Body of pancreas (tissue), 4 donors: Measurements from ENCODE around the gene SOX4. TPM values are rescaled to one million over a fixed set of nuclear protein-coding genes. Genes with fewer than 3 reads are reported as not detected.
A peak's percentile ranks its signal among the peaks of the same experiment; 100 is the strongest.

ENCODE experiments used
- ATAC-seq: fragments of 150-250 bp; one replicate; pipeline ENCODE4 v1.9.1; 2016
- DNase-seq, 4 donors: peaks; one replicate each; pipeline ENCODE4 v3.0.0-alpha.2; 2019
- H3K27ac ChIP-seq, 4 donors: fragments of 200-600 bp; sonication (generic); 1 replicate in 3 of 4; 2 replicates in 1 of 4; pipeline versions ENCODE4 v1.5.1 to v1.6.1; 2016 to 2019; ENCODE audit warnings: mild to moderate bottlenecking in 1 of 4, mixed read lengths in 1 of 4, moderate library complexity in 1 of 4
- H3K27me3 ChIP-seq, 2 donors: fragments of 200-600 bp; sonication (generic); one replicate each; pipeline ENCODE4 v1.6.0; 2016; ENCODE audit warnings: mild to moderate bottlenecking in 1 of 2
- H3K36me3 ChIP-seq, 2 donors: fragments of 200-600 bp; sonication (generic); replicated peaks in 1 of 2; 2 replicates each; pipeline ENCODE4 v1.5.1; 2016; ENCODE audit warnings: low read depth in 2 of 2; ENCODE audit not compliant: insufficient read depth in 1 of 2
- H3K4me1 ChIP-seq: fragments of 200-600 bp; sonication (generic); one replicate; pipeline ENCODE4 v1.6.0; 2016
- H3K4me3 ChIP-seq, 2 donors: fragments of 200-600 bp; sonication (generic); 1 replicate in 1 of 2; 2 replicates in 1 of 2; pipeline ENCODE4 v1.5.1; 2016 to 2019
- H3K9me3 ChIP-seq, 3 donors: fragments of 200-600 bp; sonication (generic); 1 replicate in 2 of 3; 2 replicates in 1 of 3; pipeline ENCODE4 v1.5.1; 2016
- POLR2A ChIP-seq, 3 donors: fragments of 450-650 bp; IDR thresholded peaks; one replicate each; pipeline ENCODE4 v1.6.1; 2016; ENCODE audit warnings: antibody characterized with exemption in 3 of 3, mild to moderate bottlenecking in 2 of 3
- WGBS, 2 donors: methylation state at CpG; one replicate each; pipeline ENCODE4 v1.1.5; 2017; 5-methylcytosine and 5-hydroxymethylcytosine counted together
- intact Hi-C: fragments of 100-400 bp; cut with DNase I; formaldehyde crosslinking; loops from one replicate; pipeline ENCODE4 v1.15.1; 2023
- total RNA-seq, 2 donors: library from RNA; depleted of rRNA; stranded (reverse); fragments of >200 nt; gene quantifications; one replicate each; pipeline ENCODE4 v1.1.0, GENCODE V29; 2016
- TF ChIP-seq, protein P1 (sequence below), 7 experiments: fragments of 450-650 bp in 4 of 7; fragments of 200-600 bp in 3 of 7; sonication (generic) in 3 of 7; IDR thresholded peaks; one replicate each; pipeline ENCODE4 v1.5.1; 2016 to 2019; ENCODE audit warnings: antibody characterized with exemption in 7 of 7

The SOX4 gene
- total RNA-seq, 2 donors from 2014 or later = 17.8 to 20.0 TPM

DNA sequence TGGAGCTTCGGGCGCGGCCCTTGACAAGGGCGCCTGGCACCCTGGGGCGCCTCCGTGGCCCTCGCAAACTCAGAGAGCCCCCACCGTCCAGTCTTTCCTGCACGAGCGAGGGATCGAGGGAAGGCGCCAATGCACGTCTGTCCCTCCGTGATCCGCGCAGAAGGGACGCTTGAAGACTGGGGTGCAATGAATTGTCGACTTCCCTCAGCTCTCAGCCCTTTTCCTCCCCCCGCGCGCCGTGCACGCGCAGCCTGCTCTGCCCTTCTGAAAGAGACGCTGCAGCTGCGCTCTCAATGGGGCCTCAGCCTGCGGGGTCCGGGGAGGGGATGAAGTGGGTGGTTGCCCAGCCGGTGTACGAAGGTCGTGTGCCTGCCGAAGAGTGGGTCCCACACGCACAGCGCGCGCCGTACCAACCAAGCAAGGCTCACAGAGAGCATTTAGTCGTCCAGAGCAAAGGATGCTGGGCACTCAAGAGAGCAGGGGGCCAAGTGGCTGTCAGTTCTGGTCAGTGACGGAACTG, 5.5 kb upstream of the SOX4 start:
- TF ChIP-seq, protein P1, sequence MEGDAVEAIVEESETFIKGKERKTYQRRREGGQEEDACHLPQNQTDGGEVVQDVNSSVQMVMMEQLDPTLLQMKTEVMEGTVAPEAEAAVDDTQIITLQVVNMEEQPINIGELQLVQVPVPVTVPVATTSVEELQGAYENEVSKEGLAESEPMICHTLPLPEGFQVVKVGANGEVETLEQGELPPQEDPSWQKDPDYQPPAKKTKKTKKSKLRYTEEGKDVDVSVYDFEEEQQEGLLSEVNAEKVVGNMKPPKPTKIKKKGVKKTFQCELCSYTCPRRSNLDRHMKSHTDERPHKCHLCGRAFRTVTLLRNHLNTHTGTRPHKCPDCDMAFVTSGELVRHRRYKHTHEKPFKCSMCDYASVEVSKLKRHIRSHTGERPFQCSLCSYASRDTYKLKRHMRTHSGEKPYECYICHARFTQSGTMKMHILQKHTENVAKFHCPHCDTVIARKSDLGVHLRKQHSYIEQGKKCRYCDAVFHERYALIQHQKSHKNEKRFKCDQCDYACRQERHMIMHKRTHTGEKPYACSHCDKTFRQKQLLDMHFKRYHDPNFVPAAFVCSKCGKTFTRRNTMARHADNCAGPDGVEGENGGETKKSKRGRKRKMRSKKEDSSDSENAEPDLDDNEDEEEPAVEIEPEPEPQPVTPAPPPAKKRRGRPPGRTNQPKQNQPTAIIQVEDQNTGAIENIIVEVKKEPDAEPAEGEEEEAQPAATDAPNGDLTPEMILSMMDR (IDR thresholded peaks at IDR 0.05) = no peak
- no peak for TF ChIP-seq POLR2A (IDR thresholded peaks at IDR 0.05)
- H3K36me3 ChIP-seq = no peaks in the 10 kb centered on the region
- DNase-seq (peak; percentile 64 to 73 (median 66)), ATAC-seq (peak; percentile 47)
- no peaks in the 10 kb centered on the region for H3K9me3 ChIP-seq
- peak overlapping the region; percentile 79 to 95 (median 93) for H3K27ac ChIP-seq
- intact Hi-C loops = no loop called here
- no peaks in the 10 kb centered on the region for H3K27me3 ChIP-seq
- peak overlapping the region; percentile 42 to 71 for H3K4me3 ChIP-seq
- WGBS, 2 donors = 0 to 1% methylated on average over 11 to 39 of the region's 39 CpGs
- peaks cover 14% of the 10 kb centered on the region for H3K4me1 ChIP-seq

GRCh38 chr6:21588481-21589351, 4.8 kb upstream of the SOX4 start:
- TF ChIP-seq, protein P1 (IDR thresholded peaks at IDR 0.05) = no peak
- peak; percentile 54 to 83 (median 81) for TF ChIP-seq POLR2A (IDR thresholded peaks at IDR 0.05)
- peak; percentile 57 for ATAC-seq
- peak; percentile 73 to 81 (median 78) for DNase-seq
- peak overlapping the region; percentile 42 to 71 for H3K4me3 ChIP-seq
- H3K9me3 ChIP-seq = no peaks in the 10 kb centered on the region
- intact Hi-C loops = no loop called here
- H3K27me3 ChIP-seq = no peaks in the 10 kb centered on the region
- 0% methylated on average over 32 to 53 of the region's 53 CpGs for WGBS, 2 donors
- H3K4me1 ChIP-seq = peaks cover 17% of the 10 kb centered on the region
- H3K36me3 ChIP-seq = no peaks in the 10 kb centered on the region
- peak overlapping the region; percentile 79 to 95 (median 93) for H3K27ac ChIP-seq

DNA sequence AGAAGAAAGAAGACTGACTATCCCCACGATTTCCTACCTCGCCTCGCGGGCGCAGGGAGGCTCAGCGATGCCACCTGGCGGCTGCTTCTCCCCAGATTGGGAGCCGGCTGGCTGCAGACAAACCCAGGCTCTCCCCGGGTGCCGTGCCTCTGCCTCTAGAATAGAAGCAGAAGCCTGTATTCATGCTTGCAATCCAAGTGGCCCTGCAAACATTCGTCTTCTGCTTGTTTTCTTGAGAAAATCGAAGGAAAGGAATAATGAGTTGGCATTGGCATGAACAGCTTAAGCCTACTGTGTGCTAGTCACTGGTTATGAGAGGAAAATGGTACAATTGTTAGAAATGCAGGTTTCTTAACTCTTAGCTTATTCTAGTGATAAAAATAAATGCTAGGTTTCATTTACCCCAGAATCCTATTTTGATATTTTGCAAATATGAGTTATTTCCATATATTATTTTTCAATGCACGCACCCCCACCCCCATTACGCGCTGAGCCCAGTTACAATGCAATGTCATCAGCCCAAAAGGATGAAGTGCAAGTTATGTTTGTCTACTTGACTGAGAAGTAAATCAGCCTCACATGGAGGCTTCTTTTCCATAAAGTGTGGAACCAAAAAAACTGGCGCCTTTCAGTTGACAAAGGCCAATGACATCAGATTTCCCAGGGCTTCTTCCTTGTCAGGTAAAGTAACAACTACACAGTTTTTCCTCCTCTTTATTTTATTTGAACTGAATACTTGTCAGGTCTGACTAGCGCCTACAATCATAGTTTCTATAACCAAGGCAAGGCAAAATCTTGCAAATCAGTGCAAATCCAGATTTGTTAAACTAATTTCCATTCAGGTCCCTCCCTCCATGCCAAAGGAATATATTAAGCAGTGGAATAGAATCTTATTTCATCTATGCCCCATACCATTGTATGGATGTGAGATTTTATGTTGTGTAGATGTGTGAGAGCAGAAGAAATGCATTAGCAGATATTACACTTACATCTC, 3.9 kb upstream of the SOX4 start:
- Histone ChIP-seq H3K27me3 (no peaks in the 10 kb centered on the region), H3K4me3 (peak overlapping the region; percentile 42 to 71), H3K36me3 (no peaks in the 10 kb centered on the region), H3K27ac (peak overlapping the region; percentile 79 to 95 (median 93)), H3K4me1 (peaks cover 17% of the 10 kb centered on the region), H3K9me3 (no peaks in the 10 kb centered on the region)
- peak; percentile 62 for ATAC-seq
- TF ChIP-seq, protein P1 (IDR thresholded peaks at IDR 0.05) = peak; percentile 79 to 95 (median 92)
- TF ChIP-seq POLR2A (IDR thresholded peaks at IDR 0.05) = no peak
- intact Hi-C loops = no loop called here
- 26% methylated on average over 17 of the region's 17 CpGs for WGBS, 2 donors
- DNase-seq = peak; percentile 88 to 94 (median 91)

GRCh38 chr6:21590346-21590745, 3.2 kb upstream of the SOX4 start:
- Histone ChIP-seq H3K27me3 (no peaks in the 10 kb centered on the region), H3K4me3 (no peak overlapping the region), H3K4me1 (peaks cover 17% of the 10 kb centered on the region), H3K36me3 (no peaks in the 10 kb centered on the region), H3K9me3 (no peaks in the 10 kb centered on the region), H3K27ac (no peak overlapping the region)
- no peak for ATAC-seq
- intact Hi-C loops = no loop called here
- no peak for TF ChIP-seq POLR2A (IDR thresholded peaks at IDR 0.05)
- TF ChIP-seq, protein P1 (IDR thresholded peaks at IDR 0.05) = no peak
- DNase-seq = no peak
- WGBS, 2 donors = 89 to 95% methylated on average over 1 of the region's 1 CpG
